HUES64 (cell line): ENCODE measurements around the gene DNAJB11.

Experiments
- H3K27ac ChIP-seq: 2 replicates; pipeline ENCODE4 v1.7.0; 2013; ENCODE audit warnings: low read depth, low read length, inconsistent platforms
- H3K27me3 ChIP-seq: 2 replicates; pipeline ENCODE4 v1.6.1; 2013; ENCODE audit warnings: mild to moderate bottlenecking, low read length; ENCODE audit not compliant: insufficient read depth
- H3K36me3 ChIP-seq: 2 replicates; pipeline ENCODE4 v1.6.1; 2013; ENCODE audit warnings: mild to moderate bottlenecking, low read length; ENCODE audit not compliant: insufficient read depth
- H3K4me1 ChIP-seq: 2 replicates; pipeline ENCODE4 v1.6.1; 2013; ENCODE audit warnings: mild to moderate bottlenecking, low read length, moderate library complexity; ENCODE audit not compliant: insufficient read depth
- H3K4me3 ChIP-seq: 2 replicates; pipeline ENCODE4 v1.5.1; 2013; ENCODE audit warnings: mild to moderate bottlenecking, low read length, moderate library complexity
- H3K9ac ChIP-seq: 2 replicates; pipeline ENCODE4 v1.6.1; 2013; ENCODE audit warnings: mild to moderate bottlenecking, low read depth, low read length
- H3K9me3 ChIP-seq: 2 replicates; pipeline ENCODE4 v1.6.1; 2013; ENCODE audit warnings: low read depth, low read length; ENCODE audit not compliant: insufficient read depth
- WGBS: fragments of 150-250, 120-280 bp; methylation state at CpG from one replicate; pipeline ENCODE4 v1.1.7; 2013; ENCODE audit warnings: missing lambda C conversion rate; 5-methylcytosine and 5-hydroxymethylcytosine counted together

Gene DNAJB11

GRCh38 chr3:186599142-186599784, 28.7 kb downstream of the DNAJB11 start:
- no peaks in the 10 kb centered on the region for H3K9me3 ChIP-seq
- H3K36me3 ChIP-seq = no peaks in the 10 kb centered on the region
- H3K4me1 ChIP-seq = peaks cover 12% of the 10 kb centered on the region
- H3K27me3 ChIP-seq = no peaks in the 10 kb centered on the region
- no peak overlapping the region for H3K4me3 ChIP-seq
- 85% methylated on average over 12 of the region's 12 CpGs for WGBS
- H3K27ac ChIP-seq = no peak overlapping the region
- H3K9ac ChIP-seq = no peak overlapping the region

- Histone ChIP-seq H3K9me3 (no peaks in the 10 kb centered on the region), H3K36me3 (no peaks in the 10 kb centered on the region), H3K4me3 (no peak overlapping the region), H3K4me1 (peaks cover 12% of the 10 kb centered on the region), H3K27me3 (no peaks in the 10 kb centered on the region), H3K27ac (no peak overlapping the region), H3K9ac (no peak overlapping the region)
- 88% methylated on average over 2 of the region's 2 CpGs for WGBS
Measured at GRCh38 chr3:186599785-186600166, 29.3 kb downstream of the DNAJB11 start.

- Histone ChIP-seq H3K4me1 (peaks cover 12% of the 10 kb centered on the region), H3K9ac (no peak overlapping the region), H3K9me3 (no peaks in the 10 kb centered on the region), H3K27me3 (no peaks in the 10 kb centered on the region), H3K4me3 (no peak overlapping the region), H3K36me3 (no peaks in the 10 kb centered on the region), H3K27ac (no peak overlapping the region)
- WGBS = 83% methylated on average over 3 of the region's 3 CpGs
Measured at GRCh38 chr3:186600896-186601295, 30.4 kb downstream of the DNAJB11 start.

GRCh38 chr3:186603159-186603558, 32.6 kb downstream of the DNAJB11 start:
- no peaks in the 10 kb centered on the region for H3K27me3 ChIP-seq
- H3K4me3 ChIP-seq = no peak overlapping the region
- no peaks in the 10 kb centered on the region for H3K36me3 ChIP-seq
- no peak overlapping the region for H3K27ac ChIP-seq
- no peak overlapping the region for H3K9ac ChIP-seq
- H3K9me3 ChIP-seq = no peaks in the 10 kb centered on the region
- 0 out of 2 replicates have a peak, but pooled peaks cover 3% of the 10 kb centered on the region for H3K4me1 ChIP-seq
- WGBS = 92% methylated on average over 7 of the region's 7 CpGs

- no peak overlapping the region for H3K9ac ChIP-seq
- no peaks in the 10 kb centered on the region for H3K9me3 ChIP-seq
- no peak overlapping the region for H3K4me3 ChIP-seq
- no peaks in the 10 kb centered on the region for H3K27me3 ChIP-seq
- H3K27ac ChIP-seq = no peak overlapping the region
- no peaks in the 10 kb centered on the region for H3K36me3 ChIP-seq
- 0 out of 2 replicates have a peak, but pooled peaks cover 3% of the 10 kb centered on the region for H3K4me1 ChIP-seq
Measured at GRCh38 chr3:186605078-186605477, 34.6 kb downstream of the DNAJB11 start.

GRCh38 chr3:186605561-186606545, 35.3 kb downstream of the DNAJB11 start:
- Histone ChIP-seq H3K9me3 (no peaks in the 10 kb centered on the region), H3K4me1 (0 out of 2 replicates have a peak, but pooled peaks cover 3% of the 10 kb centered on the region), H3K27me3 (no peaks in the 10 kb centered on the region), H3K4me3 (no peak overlapping the region), H3K36me3 (no peaks in the 10 kb centered on the region), H3K27ac (no peak overlapping the region), H3K9ac (no peak overlapping the region)
- 89% methylated on average over 5 of the region's 5 CpGs for WGBS

GRCh38 chr3:186608624-186609215, 38.2 kb downstream of the DNAJB11 start:
- Histone ChIP-seq H3K27ac (no peak overlapping the region), H3K9ac (no peak overlapping the region), H3K4me1 (no peaks in the 10 kb centered on the region), H3K4me3 (no peak overlapping the region), H3K27me3 (no peaks in the 10 kb centered on the region), H3K36me3 (no peaks in the 10 kb centered on the region), H3K9me3 (no peaks in the 10 kb centered on the region)
- 90% methylated on average over 2 of the region's 2 CpGs for WGBS

- no peaks in the 10 kb centered on the region for H3K4me1 ChIP-seq
- H3K36me3 ChIP-seq = no peaks in the 10 kb centered on the region
- H3K27me3 ChIP-seq = no peaks in the 10 kb centered on the region
- H3K27ac ChIP-seq = no peak overlapping the region
- no peak overlapping the region for H3K9ac ChIP-seq
- no peaks in the 10 kb centered on the region for H3K9me3 ChIP-seq
- no peak overlapping the region for H3K4me3 ChIP-seq
- WGBS = 95% methylated on average over 8 of the region's 8 CpGs
Measured at GRCh38 chr3:186609247-186609868, 38.8 kb downstream of the DNAJB11 start.

GRCh38 chr3:186612065-186612464, 41.5 kb downstream of the DNAJB11 start:
- Histone ChIP-seq H3K4me3 (no peak overlapping the region), H3K27ac (no peak overlapping the region), H3K36me3 (no peaks in the 10 kb centered on the region), H3K4me1 (peaks cover 6% of the 10 kb centered on the region), H3K9me3 (no peaks in the 10 kb centered on the region), H3K27me3 (no peaks in the 10 kb centered on the region), H3K9ac (no peak overlapping the region)
- 89% methylated on average over 5 of the region's 5 CpGs for WGBS

- WGBS = 91% methylated on average over 7 of the region's 7 CpGs
- H3K27ac ChIP-seq = no peak within 1 kb of the TSS
- no peak within 1 kb of the TSS for H3K9ac ChIP-seq
- H3K4me3 ChIP-seq = no peak within 1 kb of the TSS
- H3K27me3 ChIP-seq = peaks cover 9% of the 10 kb centered on the region
- peaks cover 9% of the 10 kb centered on the region for H3K4me1 ChIP-seq
- no peaks in the 10 kb centered on the region for H3K9me3 ChIP-seq
- no peaks in the 10 kb centered on the region for H3K36me3 ChIP-seq
Measured at GRCh38 chr3:186612721-186613636, 42.5 kb downstream of the DNAJB11 start, which contains the start of gene AHSG. AHSG (plus strand) TSS chr3:186613060; CDS start chr3:186613142, 82 bp downstream.
